H1 (cell line): ENCODE results near the gene ITIH6. TPM values are rescaled to one million over a fixed set of nuclear protein-coding genes. Genes with fewer than 3 reads are reported as not detected.

Experiments used
- CTCF ChIA-PET: fragments of 300-600 bp; sonication (Branson Sonifier 250); formaldehyde crosslinking; loops from one replicate; lab custom pipeline; 2021; ENCODE audit not compliant: partially characterized antibody; lab: Charles Lee
- POLR2A ChIA-PET: fragments of 300-600 bp; sonication (Branson Sonifier 250); formaldehyde crosslinking; loops from one replicate; lab custom pipeline; 2021; ENCODE audit warnings: inconsistent platforms; ENCODE audit not compliant: partially characterized antibody; lab: Charles Lee
- DNase-seq, 2 experiments: peaks; one replicate each; pipeline versions ENCODE4 v3.0.0 to v3.0.0-alpha.2; 2010 to 2022; ENCODE audit warnings: low spot score in 2 of 2, low read depth in 1 of 2, mixed read lengths in 1 of 2
- FAIRE-seq: peaks from 2 replicates; lab custom pipeline; 2011; peaks lifted over from hg19 to GRCh38; lab: Jason Lieb, UNC
- H2AFZ ChIP-seq: 2 replicates; pipeline ENCODE4 v1.8.1; 2012; ENCODE audit warnings: low read length, inconsistent platforms
- H2AK5ac ChIP-seq: 2 replicates; pipeline ENCODE4 v1.6.1; 2013; ENCODE audit warnings: low read depth, low read length
- H2BK120ac ChIP-seq: replicated peaks from 2 replicates; pipeline ENCODE3; 2013; ENCODE audit warnings: low read depth, low read length, inconsistent platforms
- H2BK12ac ChIP-seq: 2 replicates; pipeline ENCODE4 v1.6.1; 2013; ENCODE audit warnings: low read depth, low read length
- H2BK15ac ChIP-seq: 2 replicates; pipeline ENCODE4 v1.6.1; 2013; ENCODE audit warnings: low read length
- H2BK20ac ChIP-seq: 2 replicates; pipeline ENCODE4 v1.6.1; 2013; ENCODE audit warnings: low read length
- H2BK5ac ChIP-seq: 2 replicates; pipeline ENCODE4 v1.6.1; 2013; ENCODE audit warnings: low read depth, low read length
- H3K14ac ChIP-seq: 2 replicates; pipeline ENCODE4 v1.6.1; 2013; ENCODE audit warnings: inconsistent platforms; ENCODE audit not compliant: insufficient read length
- H3K18ac ChIP-seq: 2 replicates; pipeline ENCODE4 v1.6.1; 2013; ENCODE audit warnings: low read length; ENCODE audit errors: extremely low read depth
- H3K23ac ChIP-seq: 2 replicates; pipeline ENCODE4 v1.6.1; 2013; ENCODE audit warnings: inconsistent platforms; ENCODE audit not compliant: insufficient read length
- H3K23me2 ChIP-seq: 2 replicates; pipeline ENCODE4 v1.6.1; 2013; ENCODE audit warnings: low read depth, low read length
- H3K27ac ChIP-seq: 2 replicates; pipeline ENCODE4 v1.6.1; 2011; ENCODE audit warnings: low read depth, low read length, inconsistent platforms
- H3K27me3 ChIP-seq, 4 experiments: replicated peaks in 1 of 4; 1 replicate in 1 of 4; 2 replicates in 3 of 4; pipeline versions ENCODE4 v1.6.1 to v1.8.1; 2011 to 2013; ENCODE audit warnings: low read length in 3 of 4, mild to moderate bottlenecking in 3 of 4, inconsistent platforms in 2 of 4, mixed read lengths in 2 of 4, moderate library complexity in 1 of 4; ENCODE audit not compliant: control insufficient read depth in 3 of 4, insufficient read depth in 3 of 4; ENCODE audit errors: extremely low read depth in 1 of 4
- H3K36me3 ChIP-seq, 4 experiments: 2 replicates each; pipeline versions ENCODE4 v1.6.1 to v1.8.1; 2011 to 2013; ENCODE audit warnings: mild to moderate bottlenecking in 4 of 4, low read length in 3 of 4, moderate library complexity in 2 of 4, control low read depth in 1 of 4, inconsistent platforms in 1 of 4; ENCODE audit not compliant: insufficient read depth in 4 of 4, control insufficient read depth in 2 of 4
- H3K4ac ChIP-seq: replicated peaks from 2 replicates; pipeline ENCODE3; 2013; ENCODE audit warnings: low read length, low read depth, mixed read lengths, inconsistent platforms; ENCODE audit not compliant: insufficient read length
- H3K4me1 ChIP-seq, 4 experiments: replicated peaks in 1 of 4; 1 replicate in 1 of 4; 2 replicates in 3 of 4; pipeline versions ENCODE4 v1.6.1 to v1.8.1; 2011 to 2013; ENCODE audit warnings: low read length in 3 of 4, inconsistent platforms in 2 of 4, mixed read lengths in 1 of 4; ENCODE audit not compliant: insufficient read depth in 4 of 4, control insufficient read depth in 3 of 4
- H3K4me2 ChIP-seq, 2 experiments: 2 replicates each; pipeline versions ENCODE4 v1.6.1 to v1.8.1; 2011 to 2013; ENCODE audit warnings: low read depth in 2 of 2, low read length in 2 of 2, control low read depth in 1 of 2, inconsistent platforms in 1 of 2, mild to moderate bottlenecking in 1 of 2; ENCODE audit not compliant: insufficient read depth in 1 of 2
- H3K4me3 ChIP-seq, 4 experiments: fragments of 200-600, 300-600 bp in 1 of 4; sonication (generic), shearing (Covaris generic), sonication (Bioruptor Twin) in 1 of 4; 2 replicates each; pipeline versions ENCODE4 v1.5.1 to v1.8.1; 2011 to 2016; ENCODE audit warnings: low read length in 4 of 4, low read depth in 3 of 4, control low read depth in 2 of 4, inconsistent platforms in 2 of 4, mild to moderate bottlenecking in 2 of 4, mixed read lengths in 1 of 4, moderate library complexity in 1 of 4; ENCODE audit not compliant: insufficient read depth in 2 of 4; ENCODE audit errors: extremely low read depth in 1 of 4
- H3K56ac ChIP-seq: replicated peaks from 2 replicates; pipeline ENCODE3; 2013; ENCODE audit warnings: low read depth, mild to moderate bottlenecking, mixed read lengths, low read length, inconsistent platforms; ENCODE audit not compliant: insufficient read length
- H3K79me1 ChIP-seq: 2 replicates; pipeline ENCODE4 v1.6.1; 2013; ENCODE audit warnings: low read depth, low read length, control low read depth
- H3K79me2 ChIP-seq, 2 experiments: 2 replicates each; pipeline versions ENCODE4 v1.6.1 to v1.8.1; 2012 to 2013; ENCODE audit warnings: low read length in 2 of 2, mild to moderate bottlenecking in 2 of 2, inconsistent platforms in 1 of 2; ENCODE audit not compliant: insufficient read depth in 2 of 2, control insufficient read depth in 1 of 2
- H3K9ac ChIP-seq, 4 experiments: replicated peaks in 1 of 4; 1 replicate in 1 of 4; 2 replicates in 3 of 4; pipeline versions ENCODE4 v1.6.1 to v1.8.1; 2011 to 2013; ENCODE audit warnings: low read depth in 3 of 4, low read length in 3 of 4, control low read depth in 2 of 4, mild to moderate bottlenecking in 2 of 4, moderate library complexity in 2 of 4, inconsistent platforms in 1 of 4; ENCODE audit errors: extremely low read depth in 1 of 4
- H3K9me3 ChIP-seq, 2 experiments: 2 replicates each; pipeline versions ENCODE4 v1.6.1 to v1.8.1; 2012 to 2013; ENCODE audit warnings: mild to moderate bottlenecking in 2 of 2, moderate library complexity in 2 of 2, control low read depth in 1 of 2, inconsistent platforms in 1 of 2, low read depth in 1 of 2, low read length in 1 of 2, mixed read lengths in 1 of 2; ENCODE audit not compliant: insufficient read depth in 2 of 2
- H4K20me1 ChIP-seq, 2 experiments: replicated peaks in 1 of 2; 2 replicates each; pipeline versions ENCODE3 to v1.8.1; 2011 to 2013; ENCODE audit warnings: inconsistent platforms in 2 of 2, low read length in 2 of 2, mild to moderate bottlenecking in 1 of 2; ENCODE audit not compliant: insufficient read depth in 2 of 2, control insufficient read depth in 1 of 2
- H4K5ac ChIP-seq: 2 replicates; pipeline ENCODE4 v1.6.1; 2013; ENCODE audit warnings: low read length, low read depth, mixed read lengths, inconsistent platforms; ENCODE audit not compliant: insufficient read length
- H4K8ac ChIP-seq: 2 replicates; pipeline ENCODE4 v1.8.0; 2013; ENCODE audit warnings: mild to moderate bottlenecking, moderate library complexity, low read length, inconsistent platforms; ENCODE audit not compliant: insufficient read depth; ENCODE audit errors: extremely low read depth
- H4K91ac ChIP-seq: replicated peaks from 2 replicates; pipeline ENCODE3; 2013; ENCODE audit warnings: low read length, mixed read lengths, inconsistent platforms; ENCODE audit not compliant: insufficient read length
- JUND ChIP-seq: IDR thresholded peaks from 2 replicates; pipeline ENCODE4 v1.6.1; 2011; ENCODE audit warnings: mild to moderate bottlenecking, improper control_type of control experiment, low read length
- SP2 ChIP-seq: IDR thresholded peaks from 2 replicates; pipeline ENCODE4 v1.6.1; 2012; ENCODE audit warnings: mild to moderate bottlenecking, low read length, inconsistent platforms
- TEAD4 ChIP-seq: IDR thresholded peaks from 2 replicates; pipeline ENCODE4 v1.6.1; 2012; ENCODE audit warnings: low read depth, low read length, inconsistent platforms, mixed read lengths
- WGBS, 2 experiments: shearing (Covaris generic) in 1 of 2; methylation state at CpG; one replicate each; pipeline versions ENCODE4 v1.1.6 to v1.1.7; 2013 to 2015; ENCODE audit warnings: low lambda C conversion rate in 2 of 2, mixed read lengths in 2 of 2, inconsistent platforms in 1 of 2, low coverage in 1 of 2, missing lambda C conversion rate in 1 of 2; ENCODE audit not compliant: insufficient replicate concordance in 2 of 2, insufficient coverage in 1 of 2, insufficient read length in 1 of 2; ENCODE audit errors: extremely low coverage in 1 of 2, missing lambda C conversion rate in 1 of 2; 5-methylcytosine and 5-hydroxymethylcytosine counted together
- polyA plus RNA-seq, 7 experiments: library from polyadenylated mRNA; depleted of rRNA in 3 of 7; stranded (reverse) in 5 of 7; unstranded in 2 of 7; fragments of >200 nt in 5 of 7; fragments of 200-250 nt in 2 of 7; gene quantifications; 1 replicate in 5 of 7; 2 replicates in 1 of 7; 4 replicates in 1 of 7; pipeline versions ENCODE4 v1.2.1 to v1.2.3, GENCODE V29; 2011 to 2013; ENCODE audit warnings: missing spikeins in 2 of 7, mixed read lengths in 2 of 7
- total RNA-seq: library from RNA; stranded (reverse); fragmentation: NEBNext Ultra II Directional; extraction: Animal tissue kit (Norgen Biotek cat#: 25700); gene quantifications from 2 replicates; pipeline ENCODE4 v1.2.1, GENCODE V29; 2021

Gene ITIH6
- total and polyA plus RNA-seq, 2 of the 8 experiments (the other 6 are each of a cell fraction or from before 2014, with no cell fraction given) = 0.02 TPM; not detected in 1

DNA sequence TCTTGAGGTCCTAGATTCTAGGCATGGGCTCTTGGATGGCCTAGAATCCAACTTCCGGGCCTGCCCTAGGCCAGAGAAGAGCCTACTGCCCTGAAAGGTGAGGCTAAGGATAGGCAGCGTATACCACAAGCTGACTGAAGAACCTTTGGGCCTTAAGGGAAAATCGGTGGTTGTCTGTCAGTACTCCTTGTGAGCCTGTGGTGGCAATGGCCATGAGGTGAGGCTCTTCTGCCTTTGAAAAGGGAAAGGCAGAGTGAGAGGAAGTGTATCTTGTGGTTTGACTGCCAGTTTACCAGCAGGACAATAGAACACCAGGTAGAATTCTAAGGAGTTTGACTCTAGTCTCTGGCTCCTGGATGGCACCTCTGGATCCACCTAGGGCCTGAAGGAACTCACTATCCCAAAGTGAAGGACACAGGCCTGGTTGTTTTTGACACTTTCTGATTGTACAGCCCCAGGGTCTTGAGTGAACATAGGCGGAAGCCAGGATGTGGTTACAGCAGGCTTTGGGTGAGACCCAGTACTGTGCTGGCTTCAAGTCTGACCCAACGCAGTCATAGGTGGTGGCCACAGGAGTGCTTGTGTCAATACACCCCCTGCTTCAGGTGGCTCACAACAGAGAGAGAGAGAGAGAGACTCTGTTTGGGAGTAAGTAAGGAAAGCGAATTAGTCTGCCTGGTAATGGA lies 20.9 kb downstream of the ITIH6 start:
- FAIRE-seq = no peak
- H3K18ac ChIP-seq = no peak overlapping the region

More for the DNA sequence above, 20.9 kb downstream of the ITIH6 start:
- H2AK5ac ChIP-seq = no peak overlapping the region
- no peak overlapping the region for H2BK120ac ChIP-seq
- no peak overlapping the region for H2BK20ac ChIP-seq
- H3K36me3 ChIP-seq = no peaks in the 10 kb centered on the region
- POLR2A ChIA-PET = no interaction called here
- H3K4me3 ChIP-seq = no peak overlapping the region
- no peak for DNase-seq
- H2BK12ac ChIP-seq = no peak overlapping the region
- H3K9ac ChIP-seq = no peak overlapping the region
- no peaks in the 10 kb centered on the region for H3K79me1 ChIP-seq
- no peak overlapping the region for H3K4me2 ChIP-seq
- H4K20me1 ChIP-seq = no peaks in the 10 kb centered on the region
- no peak overlapping the region for H4K5ac ChIP-seq
- CTCF ChIA-PET = interaction anchor here (1.0 to 1.5 kb wide), 2 partner anchors 8 to 12 kb away, joined by 4 read pairs; no protein-coding TSS in a partner anchor
- no peaks in the 10 kb centered on the region for H3K79me2 ChIP-seq
- H3K4me1 ChIP-seq = peaks cover 0 to 11% (median 4%) of the 10 kb centered on the region in 4 experiments; a peak in 4 of 7 replicates
- H2BK5ac ChIP-seq = no peak overlapping the region
- H3K56ac ChIP-seq = no peak overlapping the region
- no peak overlapping the region for H4K8ac ChIP-seq
- no peak overlapping the region for H4K91ac ChIP-seq
- no peaks in the 10 kb centered on the region for H3K9me3 ChIP-seq
- no peak for TF ChIP-seq JUND
- TF ChIP-seq TEAD4 = no peak
- no peak for TF ChIP-seq SP2
- WGBS, 2 experiments = 89% methylated on average over 4 of the region's 6 CpGs; no CpG with 5 or more reads in 1 of the 2 experiments
- no peak overlapping the region for H3K23ac ChIP-seq
- no peak overlapping the region for H3K4ac ChIP-seq
- H2AFZ ChIP-seq = no peak overlapping the region
- no peaks in the 10 kb centered on the region for H3K23me2 ChIP-seq
- H2BK15ac ChIP-seq = no peak overlapping the region
- H3K27me3 ChIP-seq = no peaks in the 10 kb centered on the region
- no peak overlapping the region for H3K14ac ChIP-seq
- H3K27ac ChIP-seq = no peak overlapping the region
